DOHH2 (cell line): Measurements from ENCODE around the gene ASAP2.

Source experiments
- H3F3A ChIP-seq: fragments of 200-600 bp; sonication (generic), shearing (Covaris generic); 2 replicates; pipeline ENCODE4 v1.6.0; 2016; ENCODE audit warnings: antibody characterized with exemption, mild to moderate bottlenecking; ENCODE audit not compliant: control insufficient read depth, insufficient read depth
- H3K27ac ChIP-seq: fragments of 200-600 bp; sonication (generic); 2 replicates; pipeline ENCODE4 v1.5.1; 2014; ENCODE audit warnings: low read depth, mild to moderate bottlenecking, low read length, moderate library complexity
- H3K27me3 ChIP-seq: fragments of 200-600 bp; sonication (generic); 2 replicates; pipeline ENCODE4 v1.6.1; 2014; ENCODE audit warnings: mild to moderate bottlenecking, low read length, mixed read lengths; ENCODE audit not compliant: control insufficient read depth
- H3K36me3 ChIP-seq: fragments of 200-600 bp; sonication (generic); 2 replicates; pipeline ENCODE4 v1.6.1; 2014; ENCODE audit warnings: mild to moderate bottlenecking, low read length, moderate library complexity, mixed read lengths; ENCODE audit not compliant: control insufficient read depth
- H3K4me1 ChIP-seq: fragments of 200-600 bp; sonication (generic); 2 replicates; pipeline ENCODE4 v1.6.1; 2014; ENCODE audit warnings: mild to moderate bottlenecking, low read length, mixed read lengths; ENCODE audit not compliant: control insufficient read depth
- H3K4me2 ChIP-seq: fragments of 200-600 bp; sonication (generic); 2 replicates; pipeline ENCODE4 v1.6.0; 2014; ENCODE audit warnings: mild to moderate bottlenecking, low read length, moderate library complexity
- H3K4me3 ChIP-seq: fragments of 200-600 bp; sonication (generic); 2 replicates; pipeline ENCODE4 v1.5.1; 2014; ENCODE audit warnings: mild to moderate bottlenecking, low read length, mixed read lengths
- H3K79me2 ChIP-seq: fragments of 200-600 bp; sonication (generic); 2 replicates; pipeline ENCODE4 v1.6.1; 2014; ENCODE audit warnings: mild to moderate bottlenecking, low read length, mixed read lengths; ENCODE audit not compliant: control insufficient read depth
- H3K9me2 ChIP-seq: fragments of 200-600 bp; sonication (generic); replicated peaks from 2 replicates; pipeline ENCODE4 v1.6.1; 2014; ENCODE audit warnings: mild to moderate bottlenecking, low read length, mixed read lengths; ENCODE audit not compliant: control insufficient read depth
- H3K9me3 ChIP-seq: fragments of 200-600 bp; sonication (generic); 2 replicates; pipeline ENCODE4 v1.6.1; 2014; ENCODE audit warnings: antibody characterized with exemption, low read length, mixed read lengths; ENCODE audit not compliant: control insufficient read depth, insufficient read depth
- H4K20me1 ChIP-seq: fragments of 200-600 bp; sonication (generic); 2 replicates; pipeline ENCODE4 v1.6.0; 2014; ENCODE audit warnings: low read depth, mild to moderate bottlenecking, antibody characterized with exemption, low read length, moderate library complexity; ENCODE audit not compliant: control insufficient read depth, insufficient read depth
- CTCF ChIP-seq: fragments of 200-600 bp; sonication (generic); IDR thresholded peaks from one replicate; pipeline ENCODE4 v1.5.1; 2014; ENCODE audit warnings: antibody characterized with exemption, mild to moderate bottlenecking, low read depth, low read length; ENCODE audit not compliant: poor library complexity, severe bottlenecking
- EZH2phosphoT487 ChIP-seq: fragments of 200-600 bp; sonication (generic); IDR thresholded peaks from 2 replicates; pipeline ENCODE4 v1.6.1; 2017; ENCODE audit warnings: borderline replicate concordance, mild to moderate bottlenecking, antibody characterized with exemption, low read length, moderate library complexity, mixed read lengths

ASAP2 gene

GRCh38 chr2:9179572-9180201 is 26.9 kb upstream of the ASAP2 start:
- H3K79me2 ChIP-seq = no peaks in the 10 kb centered on the region
- no peaks in the 10 kb centered on the region for H3F3A ChIP-seq
- no peaks in the 10 kb centered on the region for H3K36me3 ChIP-seq
- H3K27me3 ChIP-seq = peaks cover 2% of the 10 kb centered on the region; the same call in 1 of the 2 replicates
- no peak overlapping the region for H3K27ac ChIP-seq
- no peak overlapping the region for H3K4me2 ChIP-seq
- H3K4me1 ChIP-seq = peaks cover 3% of the 10 kb centered on the region; the same call in 1 of the 2 replicates
- H3K9me2 ChIP-seq = no peaks in the 10 kb centered on the region
- no peak overlapping the region for H3K4me3 ChIP-seq
- H3K9me3 ChIP-seq = no peaks in the 10 kb centered on the region
- no peak for TF ChIP-seq EZH2phosphoT487
- TF ChIP-seq CTCF = no peak
- H4K20me1 ChIP-seq = no peaks in the 10 kb centered on the region

GRCh38 chr2:9184361-9184760 is 22.3 kb upstream of the ASAP2 start:
- H3K4me1 ChIP-seq = no peaks in the 10 kb centered on the region
- no peaks in the 10 kb centered on the region for H4K20me1 ChIP-seq
- TF ChIP-seq CTCF (no peak), EZH2phosphoT487 (no peak)
- H3K27me3 ChIP-seq = no peaks in the 10 kb centered on the region
- H3K27ac ChIP-seq = no peak overlapping the region
- H3K4me3 ChIP-seq = no peak overlapping the region
- H3K4me2 ChIP-seq = no peak overlapping the region
- no peaks in the 10 kb centered on the region for H3K9me3 ChIP-seq
- H3K36me3 ChIP-seq = no peaks in the 10 kb centered on the region
- H3K79me2 ChIP-seq = no peaks in the 10 kb centered on the region
- no peaks in the 10 kb centered on the region for H3K9me2 ChIP-seq
- no peaks in the 10 kb centered on the region for H3F3A ChIP-seq

- Histone ChIP-seq H3F3A (no peaks in the 10 kb centered on the region), H3K9me3 (no peaks in the 10 kb centered on the region), H3K4me3 (no peak overlapping the region), H3K9me2 (no peaks in the 10 kb centered on the region), H3K27me3 (no peaks in the 10 kb centered on the region), H3K4me2 (no peak overlapping the region), H4K20me1 (no peaks in the 10 kb centered on the region), H3K36me3 (no peaks in the 10 kb centered on the region), H3K27ac (no peak overlapping the region), H3K4me1 (no peaks in the 10 kb centered on the region), H3K79me2 (no peaks in the 10 kb centered on the region)
- TF ChIP-seq EZH2phosphoT487 (no peak), CTCF (no peak)
Measured at GRCh38 chr2:9187620-9188214, 18.9 kb upstream of the ASAP2 start.
